Measurements from ENCODE around the gene TOB1.
"Not testable (repeated sequence)": the region's sequence is repeated elsewhere in the genome, so short reads cannot be mapped to it uniquely, and the experiment has no call there.

Gene TOB1

DNA sequence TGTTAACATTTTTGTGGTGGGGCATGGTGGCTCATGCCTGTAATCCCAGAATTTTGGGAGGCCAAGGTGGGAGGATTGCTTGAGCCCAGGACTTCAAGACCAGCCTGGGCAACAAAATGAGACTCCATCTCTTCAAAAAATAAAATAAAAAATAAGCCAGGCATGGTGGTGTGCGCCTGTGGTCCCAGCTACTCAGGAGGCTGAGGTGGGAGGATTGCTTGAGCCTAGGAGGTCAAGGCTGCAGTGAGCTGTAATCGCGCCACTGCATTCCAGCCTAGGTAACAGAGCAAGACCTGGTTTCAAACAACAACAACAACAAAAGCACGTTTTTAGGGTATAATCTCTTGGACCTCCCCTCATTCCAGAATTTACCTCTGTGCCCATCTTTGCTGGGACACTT lies 28.4 kb upstream of the TOB1 start:
- not testable (repeated sequence) for DNase-seq (ENCODE audit: low read depth)

DNA sequence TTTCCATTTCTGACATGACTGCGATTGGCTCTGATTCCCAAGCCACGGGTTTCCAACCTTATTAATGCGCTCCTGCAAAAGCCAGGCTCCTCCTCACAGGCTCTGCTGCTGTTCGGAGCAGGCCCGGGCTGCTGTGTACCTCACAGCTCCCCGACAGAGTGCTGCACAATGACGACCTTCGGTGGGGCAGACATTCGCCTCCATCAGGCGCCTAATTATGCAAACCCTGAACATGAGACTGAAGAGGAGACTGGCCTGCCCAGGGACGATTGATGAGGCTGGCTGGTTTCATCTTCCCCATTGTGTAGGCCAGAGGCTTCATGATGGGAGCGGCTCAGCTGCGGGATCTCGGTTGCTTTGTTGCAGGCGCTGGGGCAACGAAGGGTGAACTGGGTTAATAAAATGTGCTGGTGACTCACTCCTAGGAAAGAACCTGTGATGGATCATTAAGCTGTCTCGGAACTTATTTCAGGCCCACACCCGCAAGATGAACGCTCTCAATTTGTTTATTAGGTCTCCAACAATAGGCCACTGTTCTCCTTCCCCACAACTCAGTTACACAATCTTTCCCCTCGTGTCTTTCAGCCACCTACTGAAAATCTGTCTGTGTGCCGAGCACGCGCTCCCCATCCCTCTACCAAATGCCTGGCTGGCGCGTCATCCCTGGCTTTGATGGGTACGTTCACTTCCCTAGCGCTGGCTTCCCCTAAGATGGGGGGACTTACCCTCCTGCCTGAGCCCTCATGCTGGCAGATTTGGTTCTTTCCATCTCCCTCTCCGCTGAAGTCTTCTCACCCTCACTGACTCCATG lies 27.2 kb upstream of the TOB1 start:
- no peak for DNase-seq (ENCODE audit: low read depth)

DNA sequence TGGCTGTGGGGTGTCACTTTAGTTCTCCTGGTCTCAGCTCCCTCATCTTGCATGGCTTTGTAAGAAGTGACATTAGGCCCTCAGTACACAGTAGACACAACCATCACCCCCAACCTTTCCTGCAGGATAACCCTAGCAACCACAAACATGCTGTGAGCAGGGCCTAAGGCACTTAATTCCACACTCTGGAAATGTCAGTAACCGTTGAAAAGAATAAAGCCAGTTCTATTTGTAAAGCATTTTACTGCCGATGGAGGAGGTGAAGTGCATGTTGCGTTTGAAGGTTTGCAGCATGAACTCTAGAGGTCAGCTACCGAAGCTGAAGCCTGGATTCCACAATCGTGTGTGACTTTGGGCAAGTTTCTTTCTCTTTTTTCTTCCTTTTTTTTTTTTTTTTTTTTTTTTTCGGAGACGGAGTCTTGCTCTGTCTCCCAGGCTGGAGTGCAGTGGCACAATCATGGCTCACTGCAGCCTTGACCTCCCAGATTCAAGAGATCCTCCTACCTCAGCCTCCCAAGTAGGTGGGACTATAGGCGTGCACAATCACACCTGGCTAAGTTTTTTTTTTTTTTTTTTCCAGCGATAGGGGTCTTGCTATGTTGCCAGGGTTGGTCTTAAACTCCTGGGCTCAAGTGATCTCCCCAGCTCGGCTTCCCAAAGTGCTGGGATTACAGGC lies 26.1 kb upstream of the TOB1 start:
- DNase-seq (ENCODE audit: low read depth) = no peak

DNA sequence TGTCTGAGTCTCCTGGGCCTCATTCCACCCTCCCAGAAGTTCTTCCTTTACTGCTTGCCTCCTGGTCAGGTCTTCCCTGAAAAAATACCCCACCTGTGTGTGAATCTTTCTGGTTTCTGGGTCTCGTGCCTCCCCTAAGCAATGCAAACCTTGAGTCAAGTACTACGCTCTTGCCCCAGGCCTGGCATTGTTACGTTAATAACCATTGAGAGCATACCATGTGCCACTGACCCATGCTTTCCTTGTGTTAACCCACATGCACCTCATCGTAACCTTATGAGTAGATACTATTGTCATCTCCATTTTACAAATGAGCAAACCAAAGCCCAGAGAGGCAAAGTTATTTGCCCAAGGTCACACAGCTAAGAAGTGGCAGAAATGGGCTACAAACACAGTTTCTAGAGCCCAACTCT lies 25.4 kb upstream of the TOB1 start:
- DNase-seq (ENCODE audit: low read depth) = no peak

DNA sequence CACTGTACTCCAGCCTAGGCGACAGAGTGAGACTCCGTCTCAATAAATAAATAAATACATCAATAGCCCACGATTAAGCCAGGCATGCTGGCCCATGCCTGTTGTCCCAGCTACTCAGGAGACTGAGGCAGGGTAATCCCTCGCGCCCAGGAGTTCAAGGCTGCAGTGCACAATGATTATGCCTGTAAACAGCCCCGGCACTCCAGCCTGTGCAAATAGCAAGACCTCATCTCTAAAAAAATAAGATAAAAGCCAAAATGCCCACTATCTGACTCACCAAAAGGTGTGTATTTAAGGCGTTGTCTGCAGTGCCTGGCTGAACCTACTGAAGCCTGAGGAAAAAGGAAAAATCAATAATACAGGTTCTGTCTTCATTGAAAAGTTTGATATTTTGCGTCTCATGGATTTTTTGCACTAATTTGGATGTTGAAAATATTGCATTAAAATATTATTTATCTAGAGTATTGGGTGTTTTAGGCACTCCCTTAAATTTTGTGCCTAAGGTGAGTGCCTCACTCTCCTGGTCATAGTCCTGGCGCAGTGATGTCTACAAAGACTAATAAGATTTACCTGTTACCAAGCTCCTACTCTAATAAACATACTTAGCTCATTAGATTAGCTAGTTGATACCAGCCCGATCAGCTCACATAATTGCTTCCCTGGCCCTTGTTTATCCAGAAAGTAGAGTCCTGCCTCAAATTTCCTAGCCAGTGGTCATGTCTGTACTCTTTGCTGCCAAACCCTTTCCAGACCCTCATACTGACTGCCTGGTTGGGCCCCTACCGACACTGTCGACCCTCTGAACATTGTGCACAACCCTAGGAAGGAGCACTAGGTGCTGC lies 24.7 kb upstream of the TOB1 start:
- no peak for DNase-seq (ENCODE audit: low read depth)

DNA sequence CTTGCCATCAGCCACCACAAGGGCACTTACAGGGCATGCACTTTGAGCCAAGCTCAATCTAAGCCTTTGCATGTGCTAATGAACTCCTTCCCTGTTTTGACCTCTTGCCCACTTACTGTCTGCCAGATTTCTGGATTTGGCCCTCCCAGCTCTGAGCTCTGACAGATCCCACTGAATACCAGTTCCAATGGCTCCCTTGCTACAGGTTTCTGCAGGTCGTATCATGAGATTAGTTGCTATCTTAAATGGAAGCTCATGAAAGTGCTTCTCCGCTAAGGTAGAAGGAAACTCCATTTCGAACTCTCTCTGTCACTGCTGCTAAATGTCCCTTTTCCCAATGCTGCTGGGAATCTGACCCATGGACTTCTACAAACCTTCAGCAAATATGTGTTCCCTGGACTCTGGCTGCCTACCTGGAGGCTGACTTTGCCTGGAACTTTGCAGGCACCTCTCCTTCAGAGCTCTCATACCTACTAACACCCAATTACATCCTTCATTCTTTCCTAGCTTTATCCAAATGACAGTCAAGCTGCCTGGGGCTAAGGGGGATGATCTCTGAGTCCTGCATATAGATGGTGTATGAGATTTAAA lies 23.5 kb upstream of the TOB1 start:
- DNase-seq (ENCODE audit: low read depth) = no peak

DNA sequence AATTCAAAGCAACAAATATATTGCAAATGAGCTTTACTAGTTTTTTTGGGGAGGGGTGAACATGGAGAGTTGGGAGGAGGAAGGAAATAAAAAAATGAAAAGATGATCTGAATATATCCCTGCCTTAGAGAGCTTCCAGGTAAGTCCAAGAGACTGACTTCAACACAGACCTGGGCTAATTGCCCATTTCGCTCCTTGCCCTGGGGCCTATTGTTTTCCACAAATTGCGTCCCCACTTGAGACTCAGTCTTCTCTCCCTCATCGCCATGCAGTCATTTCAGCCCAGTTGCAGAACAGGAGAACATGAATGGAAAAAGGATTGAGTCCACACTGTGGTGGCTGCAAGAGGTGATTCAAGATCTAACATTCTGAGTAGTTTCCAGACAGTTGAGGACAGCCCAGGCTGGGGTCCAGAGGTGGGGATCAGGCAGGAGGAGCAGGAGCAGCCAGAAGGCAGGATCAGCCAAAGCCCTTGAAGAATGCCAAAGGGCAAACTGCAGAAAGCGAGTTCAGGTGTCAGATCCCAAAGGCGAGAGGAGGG lies 21.6 kb upstream of the TOB1 start:
- DNase-seq (ENCODE audit: low read depth) = no peak

DNA sequence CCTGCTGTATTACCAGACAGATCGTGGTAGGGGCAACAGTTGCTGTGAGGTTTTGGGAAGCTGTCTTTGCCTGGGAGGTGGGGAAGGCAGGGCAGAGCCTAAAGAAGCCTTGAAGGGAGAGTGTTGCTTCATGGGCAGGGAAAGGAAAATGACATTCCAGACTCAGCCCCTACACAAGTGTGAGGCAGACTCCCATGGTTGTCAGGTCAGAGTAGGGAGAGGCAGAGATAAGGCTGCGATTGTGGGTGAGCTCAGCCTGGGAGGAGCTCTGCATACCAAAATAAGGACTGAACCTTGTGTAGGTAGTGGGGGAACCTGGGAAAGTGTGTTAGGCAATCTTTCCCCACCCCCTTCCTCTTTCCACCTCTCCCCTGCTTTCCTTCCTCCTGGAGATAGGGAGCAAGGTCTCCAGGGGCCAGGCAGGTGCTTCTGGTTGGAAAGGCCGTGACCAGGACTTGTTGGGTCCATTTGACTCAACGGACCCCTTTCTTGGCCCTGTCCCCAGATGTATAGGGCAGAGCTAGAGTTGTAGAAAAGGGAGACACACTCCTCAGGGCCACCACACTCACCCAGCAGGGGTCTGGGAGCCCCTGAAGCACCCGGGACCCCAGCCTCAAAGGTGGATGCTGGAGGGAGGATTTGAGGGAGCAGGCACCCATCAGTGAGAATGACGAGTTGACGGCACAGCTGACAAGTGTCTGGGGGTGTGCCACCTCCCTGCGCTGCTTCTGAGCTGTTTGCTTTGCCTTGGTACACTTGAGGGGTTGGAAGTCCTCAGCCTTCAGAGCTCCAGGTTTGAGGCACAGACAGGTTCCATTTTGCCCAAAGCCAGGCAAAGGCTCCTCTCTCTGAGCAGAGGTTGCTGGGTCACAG lies 18.5 kb upstream of the TOB1 start:
- no peak for DNase-seq (ENCODE audit: low read depth)

DNA sequence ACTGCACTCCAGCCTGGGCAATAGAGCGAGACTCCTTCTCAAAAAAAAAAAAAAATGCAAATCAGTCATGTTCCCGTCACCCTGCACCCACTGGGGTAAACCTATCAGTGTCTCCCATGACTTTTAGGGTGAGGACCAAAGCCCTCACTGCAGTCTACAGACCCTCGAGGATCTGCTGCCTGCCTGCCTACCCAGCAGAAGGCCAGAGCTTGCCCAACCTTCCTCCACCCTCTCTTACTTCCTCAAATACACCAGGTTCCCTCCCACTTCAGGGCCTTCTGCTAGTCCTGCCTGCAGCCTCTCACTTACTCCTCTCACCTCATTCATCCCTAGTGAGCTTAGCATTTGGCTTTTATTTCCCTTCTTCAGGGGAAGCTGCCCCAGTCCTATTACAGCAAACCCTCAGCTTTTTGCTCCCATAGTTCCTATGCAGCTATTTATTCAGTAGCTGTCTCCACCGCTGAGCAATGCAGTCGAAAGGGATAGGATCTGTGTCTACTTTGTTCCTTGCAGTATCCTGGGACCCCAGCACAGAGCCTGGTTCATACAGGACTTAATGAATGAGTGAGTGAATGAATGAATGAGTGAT lies 17.8 kb upstream of the TOB1 start:
- DNase-seq (ENCODE audit: low read depth) = no peak

DNA sequence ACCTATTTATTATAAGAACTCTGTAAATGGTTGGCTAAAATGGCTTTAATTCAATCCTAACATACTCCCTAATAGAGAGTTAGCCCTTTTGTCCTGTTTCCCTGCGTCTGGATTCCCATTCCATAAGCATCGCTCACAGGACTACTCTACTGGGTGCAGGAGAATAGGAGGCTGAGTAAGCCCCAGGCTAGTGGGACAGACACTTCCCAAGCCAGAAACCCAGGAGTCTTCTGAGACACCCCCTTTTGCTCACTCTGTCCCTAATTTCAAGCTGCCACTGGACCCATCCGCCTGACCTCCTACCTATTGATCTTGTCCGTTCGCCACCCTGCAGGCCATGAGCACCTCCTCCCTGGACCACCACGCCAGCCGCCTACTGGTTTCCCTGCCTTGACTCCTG lies 16.7 kb upstream of the TOB1 start:
- no peak for DNase-seq (ENCODE audit: low read depth)

DNA sequence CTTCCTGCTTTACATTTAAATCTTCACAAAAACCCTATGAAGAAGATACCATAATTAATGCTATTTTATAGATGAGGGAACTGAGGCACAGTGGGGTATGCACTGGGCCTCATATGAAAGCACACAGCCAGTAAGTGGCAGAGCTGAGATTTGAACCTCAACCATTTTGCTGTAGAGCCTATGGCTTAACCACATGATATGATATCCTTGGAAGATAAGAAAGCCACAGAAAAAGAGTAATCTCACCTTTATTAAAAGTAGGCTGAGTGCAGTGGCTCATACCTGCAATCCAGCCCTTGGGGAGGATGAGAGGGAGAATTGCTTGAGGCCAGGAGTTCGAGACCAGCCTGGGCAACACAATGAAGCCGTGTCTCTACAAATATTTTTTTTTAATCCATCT lies 15.0 kb upstream of the TOB1 start:
- no peak for DNase-seq (ENCODE audit: low read depth)

DNA sequence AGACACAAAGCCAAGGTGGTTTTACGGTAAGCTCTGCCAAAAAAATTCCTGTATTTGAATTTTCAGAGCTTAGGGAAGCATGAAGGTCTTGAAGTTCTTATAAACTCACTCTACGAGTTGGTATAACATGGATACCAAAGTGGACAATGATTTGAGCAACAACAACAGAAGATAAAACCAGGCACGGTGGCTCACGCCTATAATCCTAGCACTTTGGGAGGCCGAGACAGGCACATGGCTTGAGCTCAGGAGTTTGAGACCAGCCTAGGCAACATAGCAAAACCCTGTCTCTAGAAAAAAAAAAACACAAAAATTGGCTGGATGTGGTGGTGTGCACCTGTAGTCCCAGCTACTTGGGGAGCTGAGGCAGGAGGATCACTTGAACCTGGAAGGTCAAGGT lies 12.9 kb upstream of the TOB1 start:
- no peak for DNase-seq (ENCODE audit: low read depth)

DNA sequence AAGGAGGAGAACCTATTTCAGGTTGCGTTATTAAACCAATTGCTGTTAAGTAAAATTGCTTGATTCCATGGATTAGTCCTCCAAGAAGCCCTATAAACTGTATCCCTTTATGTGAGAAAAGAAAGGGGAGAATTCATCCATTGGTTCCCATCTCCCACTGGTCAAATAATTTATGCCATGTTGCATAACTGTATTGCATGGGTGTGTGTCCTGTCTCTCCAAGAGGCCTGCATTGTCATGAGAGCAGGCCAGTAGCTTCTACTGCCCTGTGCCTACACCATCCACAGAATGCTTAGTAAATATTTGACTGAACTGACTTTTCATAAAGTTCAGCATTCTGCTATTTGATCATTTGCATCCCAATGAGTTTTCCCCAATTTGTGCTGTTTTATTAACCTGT lies 11.7 kb upstream of the TOB1 start:
- no peak for DNase-seq (ENCODE audit: low read depth)

DNA sequence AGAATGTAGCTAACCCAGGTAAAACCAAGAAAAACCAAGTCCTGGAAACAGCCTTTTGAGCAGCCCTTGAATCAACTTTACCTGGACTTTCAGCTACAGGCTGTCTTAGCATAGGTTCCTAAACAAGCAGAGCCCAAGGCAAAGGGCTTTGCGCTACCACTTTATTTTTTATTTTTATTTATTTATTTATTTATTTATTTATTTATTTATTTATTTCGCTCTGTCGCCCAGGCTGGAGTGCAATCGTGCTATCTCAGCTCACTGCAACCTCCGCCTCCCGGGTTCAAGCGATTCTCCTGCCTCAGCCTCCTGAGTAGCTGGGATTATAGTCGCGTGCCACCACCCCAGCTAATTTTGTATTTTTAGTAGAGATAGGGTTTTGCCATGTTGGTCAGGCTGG lies 10.9 kb upstream of the TOB1 start:
- not testable (repeated sequence) for DNase-seq (ENCODE audit: low read depth)

DNA sequence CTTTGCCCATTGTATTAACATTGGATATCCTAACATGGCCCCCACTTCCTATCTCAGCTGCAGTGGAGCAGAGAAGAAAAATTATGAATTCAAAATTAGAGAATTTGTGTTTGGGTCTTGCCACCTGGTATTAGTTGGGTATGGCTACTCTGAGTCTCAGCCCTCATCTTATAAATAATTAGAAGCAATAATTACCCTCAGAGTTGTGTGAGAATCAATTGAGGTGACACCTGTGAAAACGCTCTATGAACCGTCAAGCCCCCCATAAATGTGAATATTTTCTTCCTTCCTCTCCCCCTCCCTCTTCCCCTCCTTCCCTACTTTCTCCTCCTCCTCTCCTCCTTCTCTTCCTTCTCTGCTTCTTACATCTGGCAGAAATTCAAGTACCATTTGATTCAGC lies 8.9 kb upstream of the TOB1 start:
- DNase-seq (ENCODE audit: low read depth) = no peak

DNA sequence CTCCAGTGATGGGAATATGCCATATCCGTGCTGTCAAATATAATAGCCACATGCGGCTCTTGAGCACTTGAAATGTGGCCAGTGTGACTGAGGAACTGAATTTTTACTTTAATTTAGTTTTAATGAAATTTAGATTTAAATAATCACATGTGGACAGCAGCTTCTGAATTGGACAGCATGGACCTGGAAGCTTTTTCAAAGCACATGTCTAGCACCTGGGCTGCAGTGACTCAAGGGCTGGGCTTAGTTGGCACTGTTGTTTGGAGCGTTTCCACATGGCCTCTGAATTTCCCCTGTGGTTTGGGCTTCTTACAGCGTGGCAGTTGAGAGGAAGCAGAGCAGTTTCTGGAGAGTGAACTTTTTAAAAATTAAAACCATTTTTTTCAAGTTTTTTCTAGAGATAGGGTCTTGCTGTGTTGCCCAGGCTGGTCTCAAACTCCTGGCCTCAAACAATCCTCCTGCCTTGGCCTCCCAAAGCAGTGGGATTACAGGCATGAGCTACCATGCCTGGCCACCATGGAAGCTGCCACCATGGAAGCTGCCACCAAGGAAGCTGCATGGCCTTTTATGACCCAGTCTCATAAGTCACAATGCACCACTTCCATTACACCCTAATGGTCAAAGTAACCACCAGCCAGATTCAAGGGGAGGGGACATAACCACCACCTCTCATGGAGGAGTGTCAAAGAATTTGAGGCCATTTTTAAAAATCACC lies 6.7 kb upstream of the TOB1 start:
- DNase-seq (ENCODE audit: low read depth) = no peak

DNA sequence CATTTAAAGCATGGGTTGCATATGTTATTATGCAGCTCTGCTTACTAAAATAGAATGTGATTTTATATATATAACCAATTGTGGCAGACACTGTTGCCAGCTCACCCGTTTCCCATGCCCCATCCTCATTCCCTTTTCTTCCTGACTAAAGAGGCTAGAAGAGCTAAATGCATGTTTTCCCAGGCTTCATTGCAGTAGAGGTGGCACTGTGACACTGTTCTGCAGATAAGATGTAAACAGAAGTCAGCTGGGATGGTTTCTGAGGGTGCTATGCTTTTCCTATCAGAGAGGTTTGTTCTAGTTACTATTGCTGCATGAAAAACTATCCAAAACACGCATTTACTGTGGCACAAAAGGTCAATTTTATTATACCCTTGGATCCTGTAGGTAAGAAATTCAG lies 5.7 kb upstream of the TOB1 start:
- DNase-seq (ENCODE audit: low read depth) = no peak

DNA sequence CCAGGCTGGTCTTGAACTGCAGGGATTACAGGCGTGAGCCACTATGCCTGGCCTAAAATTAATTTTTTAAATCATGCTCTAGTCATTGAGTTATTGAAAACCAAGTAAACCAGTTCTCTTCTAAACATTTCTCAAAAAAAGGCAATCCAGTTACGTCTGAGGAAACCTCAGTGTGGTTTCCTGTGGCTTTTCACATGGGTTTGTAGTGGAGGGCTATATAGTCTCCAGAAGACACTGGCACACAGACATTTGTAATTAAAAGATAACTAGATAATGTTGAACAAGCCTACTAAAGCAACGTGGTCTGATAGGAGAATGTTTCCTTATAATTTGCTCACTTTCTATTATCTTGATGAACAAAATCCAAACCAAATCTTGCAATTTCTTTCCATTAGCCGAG lies 5.2 kb upstream of the TOB1 start:
- DNase-seq (ENCODE audit: low read depth) = no peak

DNA sequence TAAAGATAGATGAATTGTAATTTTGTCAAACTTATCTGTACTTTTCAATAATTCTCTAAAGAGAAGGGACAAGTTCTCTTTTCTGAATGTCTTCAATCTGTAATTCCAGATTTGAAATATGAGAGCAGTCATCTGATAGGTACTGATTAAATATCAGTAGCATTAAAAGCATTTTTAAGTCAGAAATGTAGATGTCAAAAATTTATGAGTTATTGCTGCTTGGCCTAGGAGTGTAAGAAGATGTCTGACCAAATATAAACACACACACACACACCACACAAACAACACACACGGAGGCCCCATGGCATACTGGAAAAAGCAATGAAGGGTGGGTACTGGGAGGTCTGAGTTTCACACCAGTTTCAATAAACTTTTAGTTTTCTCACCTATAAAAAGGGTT lies 2.4 kb upstream of the TOB1 start:
- no peak for DNase-seq (ENCODE audit: low read depth)

DNA sequence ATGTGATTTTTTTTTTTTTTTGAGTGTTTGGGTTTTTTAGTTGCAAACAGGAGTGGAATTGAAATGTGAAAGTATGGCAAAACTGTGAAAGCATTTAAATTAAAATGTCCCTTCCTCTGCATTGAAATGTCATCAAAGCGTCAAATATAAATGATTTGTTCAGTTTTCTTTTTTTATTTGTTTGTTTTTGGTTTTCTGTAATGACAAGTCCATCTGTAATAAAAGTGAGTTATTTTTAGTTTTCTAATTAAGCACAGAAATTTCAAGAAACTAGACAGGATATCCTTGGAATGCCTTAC lies 1.9 kb upstream of the TOB1 start:
- DNase-seq (ENCODE audit: low read depth) = no peak
